ENCODE results near the gene PABPC4L. TPM values are rescaled to one million over a fixed set of nuclear protein-coding genes. Genes with fewer than 3 reads are reported as not detected.

The PABPC4L gene
- total and polyA plus RNA-seq, 9 of the 15 experiments (the other 6 are each of a cell fraction or from before 2014, with no cell fraction given): 0.14 to 1.1 (median 0.41) TPM

GRCh38 chr4:134189480-134189879 lies 12.1 kb downstream of the PABPC4L start (continued):
- TF ChIP-seq HNRNPLL (IDR thresholded peaks at IDR 0.05; ENCODE audit: low read depth, low read length, poor library complexity, severe bottlenecking) (no peak), RUNX1 (IDR thresholded peaks at IDR 0.05; ENCODE audit: low read depth) (no peak)

- H3K9ac ChIP-seq (ENCODE audit: insufficient read depth in 1 of 2, low read depth in 2 of 2, low read length in 2 of 2): no peak overlapping the region
- H3K9me3 ChIP-seq (replicated peaks; ENCODE audit: control insufficient read depth, insufficient read depth, low read depth, low read length): peaks cover 1% of the 10 kb centered on the region; the same call in 1 of the 2 replicates
- H3K27me3 ChIP-seq (ENCODE audit: control insufficient read depth in 2 of 2, insufficient read depth in 2 of 2, low read length in 2 of 2): no peaks in the 10 kb centered on the region
- ChIA-PET POLR2A (interaction anchor here (0.5 to 0.6 kb wide), 2 partner anchors 283 to 1646 kb away, joined by 3 read pairs; no protein-coding TSS in a partner anchor), CTCF (ENCODE audit: low intra/inter-chr PET ratio) (no interaction called here)
- intact Hi-C loops (cut with micrococcal nuclease): no loop called here
- no peak overlapping the region for H3K4me3 ChIP-seq
- H3K27ac ChIP-seq (ENCODE audit: extremely low read depth, low read depth, low read length): no peak overlapping the region
- no peaks in the 10 kb centered on the region for H3K79me2 ChIP-seq (ENCODE audit: control insufficient read depth, insufficient read depth, low read length)
- H3K36me3 ChIP-seq (ENCODE audit: control insufficient read depth, insufficient read depth, low read length): no peaks in the 10 kb centered on the region
- DNase-seq (ENCODE audit: extremely low read depth in 1 of 4, low spot score in 3 of 4): no peak
- H4K20me1 ChIP-seq (replicated peaks; ENCODE audit: control insufficient read depth, insufficient read depth, low read length): no peaks in the 10 kb centered on the region
- ATAC-seq: no peak
- in situ Hi-C loops (cut with MboI): no loop called here
- FAIRE-seq: no peak
- H3K4me1 ChIP-seq (replicated peaks in 1 of 2; ENCODE audit: control insufficient read depth in 2 of 2, insufficient read depth in 2 of 2, low read length in 2 of 2): no peaks in the 10 kb centered on the region
- no peak overlapping the region for H2AFZ ChIP-seq (ENCODE audit: low read depth, low read length)
- no TSS peak for BruUV-seq (replicated peaks)
- no peak overlapping the region for H3K4me2 ChIP-seq (ENCODE audit: insufficient read depth, low read length)
- H3K9me1 ChIP-seq (ENCODE audit: control insufficient read depth, insufficient read depth, low read length): no peaks in the 10 kb centered on the region
- TF ChIP-seq PML (IDR thresholded peaks at IDR 0.05; ENCODE audit: low read length) (no peak), ELF4 (CRISPR knock-in tag; IDR thresholded peaks at IDR 0.05) (no peak), NCOR1 (IDR thresholded peaks at IDR 0.05) (no peak), ETV1 (tag; conservative IDR thresholded peaks at IDR 0.05; ENCODE audit: low read depth) (no peak), FOXA1 (IDR thresholded peaks at IDR 0.05; ENCODE audit: borderline replicate concordance) (no peak), PTBP1 (IDR thresholded peaks at IDR 0.05; ENCODE audit: low read depth, low read length) (no peak), PCBP2 (IDR thresholded peaks at IDR 0.05; ENCODE audit: low read depth, low read length, poor library complexity, severe bottlenecking) (no peak), CGGBP1 (CRISPR knock-in tag; IDR thresholded peaks at IDR 0.05) (no peak), PHB2 (IDR thresholded peaks at IDR 0.05; ENCODE audit: low read depth) (no peak), ZNF407 (IDR thresholded peaks at IDR 0.05; ENCODE audit: low read depth) (no peak)
Measured at GRCh38 chr4:134178706-134179105, 22.9 kb downstream of the PABPC4L start.
